Lung (tissue), 12 donors: ENCODE measurements around the gene IGSF6. TPM values are rescaled to one million over a fixed set of nuclear protein-coding genes. Genes with fewer than 3 reads are reported as not detected.
A peak's percentile ranks its signal among the peaks of the same experiment; 100 is the strongest.

Experiments
- ATAC-seq: fragments of 200-7000 bp; cut with Tn5 transposase; one replicate; pipeline ENCODE4 v1.9.1; 2020; ENCODE audit warnings: moderate number of reproducible peaks; ENCODE audit not compliant: insufficient read depth, low FRiP score
- DNase-seq, 3 donors: peaks; one replicate each; pipeline ENCODE4 v3.0.0-alpha.2; 2013 to 2017
- H3K27ac ChIP-seq, 2 donors: one replicate each; pipeline ENCODE4 v1.5.1; 2013; ENCODE audit warnings: mild to moderate bottlenecking in 2 of 2, moderate library complexity in 2 of 2, control low read depth in 1 of 2, inconsistent platforms in 1 of 2, low read depth in 1 of 2, low read length in 1 of 2
- H3K27me3 ChIP-seq, 3 donors: one replicate each; pipeline ENCODE4 v1.5.1; 2013; ENCODE audit warnings: low read length in 2 of 3; ENCODE audit not compliant: control insufficient read depth in 3 of 3, insufficient read depth in 3 of 3
- H3K36me3 ChIP-seq, 4 donors: one replicate each; pipeline ENCODE4 v1.5.1; 2013; ENCODE audit warnings: low read length in 4 of 4, mild to moderate bottlenecking in 1 of 4, moderate library complexity in 1 of 4; ENCODE audit not compliant: control insufficient read depth in 4 of 4, insufficient read depth in 4 of 4
- H3K4me1 ChIP-seq, 5 donors: one replicate each; pipeline ENCODE4 v1.5.1; 2013; ENCODE audit warnings: low read length in 5 of 5, mild to moderate bottlenecking in 2 of 5, moderate library complexity in 1 of 5; ENCODE audit not compliant: control insufficient read depth in 5 of 5, insufficient read depth in 5 of 5
- H3K4me3 ChIP-seq: one replicate; pipeline ENCODE4 v1.5.1; 2013; ENCODE audit warnings: mild to moderate bottlenecking, control low read depth, moderate library complexity
- H3K9ac ChIP-seq, 2 donors: one replicate each; pipeline ENCODE4 v1.5.1; 2013; ENCODE audit warnings: low read length in 2 of 2, control low read depth in 1 of 2; ENCODE audit not compliant: insufficient read depth in 1 of 2
- H3K9me3 ChIP-seq, 4 donors: one replicate each; pipeline ENCODE4 v1.5.1; 2013; ENCODE audit warnings: low read length in 3 of 4, mild to moderate bottlenecking in 1 of 4, moderate library complexity in 1 of 4; ENCODE audit not compliant: control insufficient read depth in 4 of 4, insufficient read depth in 3 of 4
- CTCF ChIP-seq: IDR thresholded peaks from 2 replicates; pipeline ENCODE4 v1.5.1; 2012; ENCODE audit warnings: mild to moderate bottlenecking; ENCODE audit errors: control extremely low read depth, extremely low read depth
- WGBS, 2 donors: extraction: QIAGEN DNeasy Blood & Tissue Kit; methylation state at CpG; one replicate each; pipeline ENCODE4 v1.1.7; 2013; 5-methylcytosine and 5-hydroxymethylcytosine counted together
- polyA plus RNA-seq, 2 donors: library from polyadenylated mRNA; stranded (reverse); fragments of 200-250 nt; gene quantifications; one replicate each; pipeline ENCODE4 v1.2.1, GENCODE V29; 2013
- total RNA-seq, 2 donors: library from RNA; depleted of rRNA in 1 of 2; stranded (reverse); fragments of >200 nt in 1 of 2; gene quantifications; one replicate each; pipeline ENCODE4 v1.2.1, GENCODE V29; 2014 to 2021
- donor health status: control.
- donor health status: control.
- donor health status: Bipolar disorder and iron deficiency.
- donor health status: healthy.
- donor health status: DM: yes; HTN: yes; CAD: no.

IGSF6 gene
- total and polyA plus RNA-seq, 4 donors, result 12.2 to 54.3 (median 38.8) TPM

- TF ChIP-seq CTCF, result no peak
- Histone ChIP-seq H3K27ac (no peak overlapping the region), H3K4me3 (no peak overlapping the region), H3K27me3 (no peaks in the 10 kb centered on the region), H3K36me3 (peaks cover 0 to 5% (median 3%) of the 10 kb centered on the region in 4 donors), H3K9me3 (no peaks in the 10 kb centered on the region), H3K4me1 (peaks cover 0 to 13% (median 8%) of the 10 kb centered on the region in 5 donors), H3K9ac (no peak overlapping the region)
- 91 to 93% methylated on average over 9 of the region's 9 CpGs for WGBS, 2 donors
- DNase-seq (no peak), ATAC-seq (no peak)
Observed at GRCh38 chr16:21647562-21648164, 4.7 kb downstream of the IGSF6 start.

- Histone ChIP-seq H3K9ac (no peak overlapping the region), H3K4me1 (peaks cover 0 to 18% (median 8%) of the 10 kb centered on the region in 5 donors), H3K27me3 (no peaks in the 10 kb centered on the region), H3K27ac (peak overlapping the region in 1 of 2 donors; percentile 28), H3K36me3 (peaks cover 0 to 5% (median 3%) of the 10 kb centered on the region in 4 donors), H3K9me3 (no peaks in the 10 kb centered on the region), H3K4me3 (no peak overlapping the region)
- no peak for ATAC-seq
- no peak for TF ChIP-seq CTCF
- no peak for DNase-seq
- 88 to 89% methylated on average over 18 of the region's 18 CpGs for WGBS, 2 donors
Observed at GRCh38 chr16:21646721-21647561, 5.5 kb downstream of the IGSF6 start.

- Histone ChIP-seq H3K36me3 (peaks cover 0 to 5% (median 3%) of the 10 kb centered on the region in 4 donors), H3K27me3 (no peaks in the 10 kb centered on the region), H3K4me3 (no peak overlapping the region), H3K9ac (no peak overlapping the region), H3K9me3 (no peaks in the 10 kb centered on the region), H3K27ac (peak overlapping the region in 1 of 2 donors; percentile 51), H3K4me1 (peaks cover 0 to 26% (median 8%) of the 10 kb centered on the region in 5 donors)
- no peak for TF ChIP-seq CTCF
- 57 to 60% methylated on average over 5 of the region's 5 CpGs for WGBS, 2 donors
- no peak for ATAC-seq
- no peak for DNase-seq
Observed at GRCh38 chr16:21646091-21646490, 6.3 kb downstream of the IGSF6 start.
